ENCODE measurements around the gene MDFIC2.
"Not testable (repeated sequence)": the region's sequence is repeated elsewhere in the genome, so short reads cannot be mapped to it uniquely, and the experiment has no call there.

MDFIC2 gene

DNA sequence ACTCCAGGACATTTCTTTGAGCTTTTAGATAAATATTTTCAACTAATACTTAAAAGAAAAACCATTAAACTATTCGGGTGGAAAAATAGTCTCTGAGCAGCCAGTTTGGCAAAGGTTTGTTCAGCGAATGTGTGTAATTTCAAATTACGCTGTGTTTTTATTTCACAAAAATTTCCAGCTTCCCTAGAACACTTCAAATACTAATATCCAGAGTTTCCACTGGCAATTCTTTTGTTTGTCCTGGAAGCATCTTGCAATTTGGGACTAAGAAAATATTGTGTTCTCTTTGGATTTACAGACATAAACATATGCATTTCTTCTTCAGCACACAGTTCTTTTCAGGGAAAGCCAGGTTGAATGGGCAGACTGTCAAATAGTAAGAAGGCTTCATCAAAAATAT, 61.9 kb downstream of the MDFIC2 start:
- no peak for DNase-seq

DNA sequence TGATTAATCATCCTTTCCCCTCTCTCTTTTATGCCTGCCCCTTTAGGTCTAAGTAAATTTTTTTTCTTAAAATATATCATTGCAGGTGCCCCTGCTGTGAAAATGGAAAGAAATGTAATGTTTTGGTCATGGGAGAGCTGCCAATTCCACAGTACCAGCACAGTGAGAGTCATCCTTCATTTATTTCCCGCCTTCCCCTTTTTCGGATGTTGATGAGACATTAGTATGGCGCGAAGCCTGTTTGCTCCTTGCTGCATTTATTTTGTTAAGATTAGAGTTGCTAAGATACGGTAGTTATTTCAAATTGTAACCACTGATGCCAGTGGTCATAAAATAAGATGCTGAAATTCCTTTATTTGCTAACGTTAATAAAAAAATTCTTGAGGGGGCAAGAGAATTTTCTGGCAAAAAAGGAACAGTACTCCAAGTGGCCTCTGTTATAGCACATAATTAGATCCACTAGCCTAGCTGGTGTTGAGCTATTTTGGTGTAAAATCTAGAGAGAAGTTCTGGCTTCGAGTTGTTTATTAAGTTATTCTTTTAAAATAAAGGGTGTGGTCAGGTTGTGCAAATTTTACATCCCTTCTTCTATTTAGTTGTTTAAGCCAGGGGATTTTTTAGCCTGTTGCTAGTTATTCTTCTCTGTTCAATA, 62.8 kb downstream of the MDFIC2 start:
- DNase-seq: no peak

DNA sequence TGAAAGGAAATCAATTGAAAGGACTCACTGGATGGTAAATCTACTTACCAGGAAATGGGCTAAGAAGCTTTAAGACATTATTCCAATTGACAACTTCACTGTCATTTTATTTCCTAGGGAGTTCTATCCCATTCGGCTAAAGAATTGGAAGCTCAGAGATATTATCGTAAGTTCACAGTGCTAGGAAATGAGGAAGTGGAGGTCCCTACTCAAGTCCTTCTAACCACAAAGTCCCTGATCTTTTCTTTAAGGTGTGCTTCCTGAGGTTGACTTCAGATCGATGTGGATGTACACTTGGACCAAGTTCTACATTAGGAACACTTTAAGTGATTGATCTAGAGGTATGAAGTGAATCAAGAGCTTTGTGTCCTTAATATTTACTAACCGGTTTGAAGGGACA, 63.6 kb downstream of the MDFIC2 start:
- DNase-seq: no peak

DNA sequence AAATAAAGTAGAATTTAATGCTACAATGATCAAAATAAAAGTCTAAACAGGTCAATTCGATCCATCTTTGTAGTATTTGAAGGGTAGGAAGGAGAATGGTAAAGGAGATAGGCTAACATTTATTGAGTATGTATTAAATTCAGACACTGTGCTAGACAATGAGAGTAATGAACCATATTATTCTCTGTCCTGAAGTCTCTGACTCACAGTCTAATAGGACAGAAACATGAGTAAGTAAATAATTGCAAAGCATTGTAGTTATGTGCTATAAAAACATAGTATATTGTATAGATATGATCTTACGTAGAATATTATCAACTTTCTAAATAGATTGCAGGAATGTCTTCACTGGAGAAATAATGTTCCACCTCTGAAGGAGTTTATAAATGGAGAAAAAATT, 64.5 kb downstream of the MDFIC2 start:
- no peak for DNase-seq

DNA sequence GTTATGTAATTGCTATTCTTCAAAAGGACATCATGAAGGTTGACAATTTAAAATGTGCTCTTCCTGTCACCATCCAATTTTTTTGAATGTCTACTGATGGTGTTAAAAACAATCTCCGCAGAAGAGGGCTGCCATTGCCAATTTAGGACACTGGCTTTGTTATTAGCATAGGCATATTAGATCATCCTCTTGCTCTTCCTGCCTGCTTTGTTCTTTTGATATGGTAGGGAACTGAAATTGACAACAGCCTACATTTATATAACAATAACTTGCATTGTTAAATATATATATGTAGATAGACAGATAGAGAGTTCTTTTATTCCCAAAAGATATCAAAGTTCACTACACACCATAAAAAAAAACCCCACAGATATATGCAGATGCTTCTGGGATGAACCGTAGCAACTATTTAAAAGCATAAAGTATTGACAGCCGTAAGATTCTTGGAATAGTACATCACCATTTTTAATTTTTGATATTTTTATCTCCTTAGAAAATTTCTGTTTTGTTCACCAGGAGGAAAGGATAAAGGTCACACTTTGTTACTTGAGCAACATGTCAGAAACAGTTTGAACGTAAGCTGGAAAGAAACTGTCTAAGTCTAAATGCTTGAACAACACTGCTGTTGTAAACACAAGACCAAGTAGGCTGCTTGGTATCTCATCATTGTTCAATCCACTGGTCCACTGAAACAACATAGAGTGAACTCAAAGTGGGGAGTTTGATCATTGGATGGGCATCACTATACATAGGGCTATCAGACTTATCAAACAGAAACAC, 66.5 kb downstream of the MDFIC2 start:
- DNase-seq: no peak

DNA sequence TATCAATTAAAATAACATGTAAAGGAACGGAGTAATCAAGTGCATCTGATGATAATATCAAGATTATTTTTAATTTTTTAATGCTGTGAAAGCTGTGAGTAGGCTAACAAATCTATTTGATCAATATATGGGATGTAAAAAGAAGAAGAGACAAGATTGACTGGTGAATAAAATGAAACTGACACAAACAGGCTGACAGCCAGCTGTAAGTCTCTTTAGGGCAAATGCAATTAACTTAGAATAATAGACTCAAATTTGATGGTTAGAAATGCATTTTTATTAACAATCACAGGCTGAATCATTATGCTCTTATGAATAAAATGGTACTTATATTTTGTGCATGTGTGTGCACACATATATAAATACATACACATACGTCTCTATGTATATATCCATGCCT, 68.0 kb downstream of the MDFIC2 start:
- no peak for DNase-seq

DNA sequence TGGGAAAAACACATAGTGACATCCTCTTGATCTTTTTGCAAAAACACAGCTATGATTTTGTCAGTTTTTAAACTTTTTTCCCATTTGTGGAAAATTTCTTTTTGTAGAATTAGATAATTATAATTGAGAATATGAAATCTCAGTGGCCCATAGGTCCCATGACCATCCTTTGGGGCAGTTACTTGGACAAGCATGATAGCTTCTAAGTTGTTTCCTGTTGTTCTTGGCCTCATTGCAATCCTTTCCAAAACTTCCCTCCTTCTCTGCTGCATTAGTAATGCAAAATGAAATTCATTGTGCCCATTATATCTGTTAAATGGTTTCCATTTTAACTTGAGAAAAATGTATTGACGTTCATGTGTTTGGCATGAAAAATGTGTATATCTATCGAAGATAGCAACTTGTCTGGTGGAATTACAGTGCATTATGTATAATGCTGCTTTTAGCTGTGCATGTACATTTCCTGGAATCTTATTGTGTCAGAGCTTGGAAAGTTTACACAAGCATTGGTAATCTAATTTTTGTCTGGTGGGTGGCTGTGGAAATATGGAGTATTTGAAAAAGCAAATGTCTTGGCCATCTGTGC, 70.0 kb downstream of the MDFIC2 start:
- no peak for DNase-seq

DNA sequence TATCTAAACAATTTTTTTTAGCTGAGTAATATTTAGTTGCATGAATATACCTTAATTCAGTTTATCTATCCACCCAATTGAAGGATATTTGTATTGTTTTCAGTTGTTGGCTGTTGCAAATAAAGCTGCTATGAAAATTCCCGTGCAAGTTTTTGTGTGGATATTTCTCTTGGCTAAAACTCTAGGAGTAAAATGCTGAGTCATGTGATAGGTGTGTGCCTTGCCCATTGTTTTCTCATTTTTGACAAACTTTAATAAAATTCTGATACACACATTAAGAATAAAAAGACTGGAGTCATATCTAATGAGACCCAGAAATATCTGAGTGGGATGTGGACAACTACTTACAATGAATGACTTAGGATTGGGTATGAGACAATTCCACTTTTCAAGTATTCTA, 78.6 kb downstream of the MDFIC2 start:
- DNase-seq: no peak

DNA sequence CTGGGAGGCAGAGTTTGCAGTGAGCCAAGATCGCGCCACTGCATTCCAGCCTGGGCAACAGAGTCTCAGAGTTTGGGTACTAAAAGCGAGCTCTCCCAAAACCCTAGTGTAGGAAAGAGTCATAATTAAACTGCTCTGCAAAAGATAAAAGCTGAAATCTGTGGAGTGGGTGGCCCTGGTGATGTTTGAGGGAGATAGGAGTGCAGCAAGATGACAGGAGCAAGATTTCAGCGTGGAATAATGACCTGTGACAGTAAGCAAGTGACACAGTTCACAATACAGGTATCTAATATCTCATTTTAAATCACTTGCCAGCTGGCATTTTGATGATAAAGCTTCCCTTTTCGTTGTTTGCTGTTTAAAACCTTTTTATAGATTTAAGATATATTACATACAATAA, 79.3 kb downstream of the MDFIC2 start:
- no peak for DNase-seq

DNA sequence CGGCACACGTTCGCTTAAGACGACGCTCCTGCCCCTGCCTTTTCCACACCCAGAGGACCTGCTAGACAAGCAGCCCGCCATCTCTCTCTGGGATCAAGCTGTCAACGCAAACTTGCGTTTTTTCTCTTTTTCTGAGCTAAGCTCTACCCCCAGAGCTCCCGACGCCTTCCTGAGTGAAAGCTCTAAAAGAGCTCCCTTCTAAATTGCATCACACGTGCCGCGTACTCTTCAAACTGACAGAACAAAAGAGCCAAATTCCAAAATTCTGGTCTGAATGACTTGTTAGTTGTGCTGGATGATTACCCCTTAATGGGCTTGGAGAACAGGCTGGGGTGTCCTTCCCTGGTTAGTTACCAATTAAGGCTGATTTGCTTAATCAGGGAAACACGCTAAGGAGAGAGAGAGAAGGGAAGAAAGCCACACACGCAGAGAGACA, 81.2 kb downstream of the MDFIC2 start:
- DNase-seq: no peak

DNA sequence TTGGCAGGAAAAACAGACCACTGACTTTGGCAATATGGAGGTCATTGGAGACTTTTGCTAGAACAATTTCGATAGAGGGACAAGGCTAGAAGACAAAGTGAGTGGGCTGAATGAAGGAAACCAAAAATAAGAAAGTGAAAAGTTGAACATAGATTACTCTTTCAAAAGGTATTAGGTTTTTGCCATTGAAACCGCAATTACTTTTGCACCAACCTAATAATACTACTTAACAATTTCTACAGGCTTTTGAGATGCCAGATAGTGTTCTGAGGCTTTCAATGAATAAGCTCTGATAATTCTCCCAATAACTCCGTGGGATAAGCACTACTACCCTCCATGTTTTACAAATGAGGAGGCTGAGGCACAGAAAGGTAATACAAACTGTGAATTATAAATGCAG, 85.0 kb downstream of the MDFIC2 start:
- no peak for DNase-seq

DNA sequence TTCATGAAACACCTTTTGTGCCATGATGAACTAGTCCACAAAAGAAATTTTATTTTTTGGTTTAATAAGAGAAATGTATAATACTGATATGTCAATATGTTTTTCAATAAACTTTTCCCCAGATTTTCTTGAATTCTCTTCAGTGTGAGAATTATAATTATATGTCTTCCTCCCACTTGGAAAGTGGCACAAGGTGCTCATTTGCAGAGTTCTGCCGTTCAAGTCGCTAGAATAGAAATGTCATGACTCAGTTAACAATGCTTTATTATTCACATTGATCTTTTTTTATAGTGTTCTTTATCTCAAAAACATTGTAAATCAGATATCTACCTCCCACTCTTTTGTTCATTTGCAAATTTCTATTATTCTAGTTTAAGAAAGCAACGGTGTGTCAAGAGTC, 87.3 kb downstream of the MDFIC2 start:
- DNase-seq: no peak

DNA sequence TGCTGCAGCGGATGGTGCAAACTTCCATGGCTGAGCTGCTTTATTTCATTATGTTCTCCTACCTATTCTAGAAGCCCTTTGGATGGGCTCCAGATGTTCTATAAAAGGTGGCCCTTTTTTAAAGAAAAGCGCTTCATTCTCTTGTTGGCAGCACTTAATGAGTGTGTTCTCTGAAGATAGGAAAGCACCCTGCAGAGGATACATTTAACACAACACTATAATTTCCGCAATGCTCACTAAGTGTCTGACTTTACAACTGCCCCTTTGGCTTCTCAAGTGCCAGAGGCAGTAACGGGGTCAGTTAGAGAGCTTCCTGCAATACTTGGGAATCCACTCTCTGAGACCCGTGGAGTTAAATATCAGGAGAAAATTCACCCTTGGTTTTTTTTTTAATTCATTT, 88.1 kb downstream of the MDFIC2 start:
- DNase-seq: no peak

DNA sequence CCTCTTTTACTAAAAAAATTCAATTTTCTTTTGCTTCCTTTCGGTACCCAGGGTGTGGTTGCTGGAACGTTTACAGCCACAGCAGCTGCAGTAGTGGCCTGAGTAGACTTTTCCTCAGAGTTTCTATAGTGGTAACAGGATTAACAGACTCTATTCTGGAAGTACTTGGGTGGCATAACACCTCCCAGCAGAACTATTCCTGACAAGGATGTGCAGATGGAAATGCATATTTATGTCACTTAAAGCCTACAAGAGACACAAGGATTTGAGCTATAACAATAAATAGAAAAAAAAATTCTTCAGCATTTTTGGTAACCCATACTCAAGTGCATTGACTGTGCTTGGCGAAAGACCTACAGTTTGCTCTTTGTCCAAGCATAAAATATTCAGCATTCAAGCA, 94.0 kb downstream of the MDFIC2 start:
- no peak for DNase-seq

DNA sequence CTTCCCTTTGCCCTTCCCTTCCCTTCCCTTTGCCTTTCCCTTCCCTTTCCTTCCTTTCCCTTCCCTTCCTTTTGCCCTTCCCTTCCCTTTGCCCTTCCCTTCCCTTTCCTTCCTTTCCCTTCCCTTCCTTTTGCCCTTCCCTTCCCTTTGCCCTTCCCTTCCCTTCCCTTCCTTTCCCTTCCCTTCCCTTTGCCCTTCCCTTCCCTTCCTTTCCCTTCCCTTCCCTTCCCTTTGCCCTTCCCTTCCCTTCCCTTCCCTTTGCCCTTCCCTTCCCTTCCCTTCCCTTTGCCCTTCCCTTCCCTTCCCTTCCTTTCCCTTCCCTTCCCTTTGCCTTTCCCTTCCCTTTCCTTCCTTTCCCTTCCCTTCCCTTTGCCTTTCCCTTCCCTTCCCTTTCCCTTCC, 101.2 kb downstream of the MDFIC2 start:
- not testable (repeated sequence) for DNase-seq

DNA sequence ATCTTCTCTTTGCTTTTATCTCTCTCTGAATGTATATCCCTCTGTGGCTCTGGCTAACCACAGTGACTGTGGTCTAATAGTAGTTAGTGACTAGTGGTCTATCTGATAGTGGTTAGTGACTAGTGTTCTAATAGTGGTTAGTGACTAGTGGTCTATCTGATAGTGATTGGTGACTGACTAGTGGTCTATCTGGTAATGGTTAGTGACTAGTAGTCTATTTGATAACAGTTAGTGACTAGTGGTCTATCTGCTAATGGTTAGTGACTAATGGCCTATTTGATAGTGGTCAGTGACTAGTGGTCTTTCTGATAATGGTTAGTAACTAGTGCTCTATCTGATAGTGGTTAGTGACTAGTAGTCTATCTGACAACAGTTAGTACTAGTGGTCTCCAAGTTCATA, 110.5 kb downstream of the MDFIC2 start:
- DNase-seq: no peak

DNA sequence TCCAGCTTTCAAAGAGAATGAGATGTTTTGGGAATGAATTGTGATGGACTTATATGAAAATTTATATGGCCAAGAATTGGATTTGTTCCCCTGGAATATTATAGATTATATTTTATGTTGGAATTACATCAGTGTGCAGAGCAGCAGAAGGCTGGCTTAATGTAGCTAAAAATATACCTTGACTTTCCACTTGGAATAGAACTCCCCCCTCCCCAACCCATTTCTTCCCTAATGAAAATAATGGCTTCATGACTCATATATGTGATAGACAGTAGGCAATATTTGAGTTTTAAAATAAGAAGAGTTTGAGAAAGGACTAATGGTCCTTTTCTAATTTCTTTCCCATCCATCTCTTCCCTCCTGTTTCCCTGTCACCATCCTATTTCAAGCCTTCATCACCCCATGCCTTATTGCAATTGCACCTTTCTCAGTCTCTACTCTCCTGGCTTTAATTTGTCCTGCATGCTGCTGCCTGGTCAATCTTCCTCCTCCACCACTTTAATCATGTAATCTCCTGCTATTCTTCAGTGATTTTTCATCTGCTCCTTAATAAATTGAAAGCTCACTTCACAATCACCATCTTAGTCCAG, 122.5 kb downstream of the MDFIC2 start:
- DNase-seq: no peak

DNA sequence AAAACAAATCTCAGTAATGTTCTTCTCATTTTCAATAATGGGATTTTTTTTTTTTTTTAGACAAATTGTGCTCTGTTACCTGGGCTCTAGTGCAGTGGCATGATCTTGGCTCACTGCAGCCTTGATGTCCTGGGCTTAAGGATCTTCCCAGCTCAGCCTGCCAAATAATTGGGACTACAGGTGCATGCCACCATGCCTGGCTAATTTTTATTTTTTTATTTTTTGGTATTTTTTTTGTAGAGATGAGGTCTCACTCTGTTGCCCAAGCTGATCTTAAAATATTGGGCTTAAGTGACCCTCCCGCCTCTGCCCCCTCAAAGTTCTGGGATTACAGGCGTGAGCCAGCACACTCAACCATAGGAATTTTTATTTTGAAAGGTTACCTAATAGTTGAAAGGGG, 126.2 kb downstream of the MDFIC2 start:
- no peak for DNase-seq

DNA sequence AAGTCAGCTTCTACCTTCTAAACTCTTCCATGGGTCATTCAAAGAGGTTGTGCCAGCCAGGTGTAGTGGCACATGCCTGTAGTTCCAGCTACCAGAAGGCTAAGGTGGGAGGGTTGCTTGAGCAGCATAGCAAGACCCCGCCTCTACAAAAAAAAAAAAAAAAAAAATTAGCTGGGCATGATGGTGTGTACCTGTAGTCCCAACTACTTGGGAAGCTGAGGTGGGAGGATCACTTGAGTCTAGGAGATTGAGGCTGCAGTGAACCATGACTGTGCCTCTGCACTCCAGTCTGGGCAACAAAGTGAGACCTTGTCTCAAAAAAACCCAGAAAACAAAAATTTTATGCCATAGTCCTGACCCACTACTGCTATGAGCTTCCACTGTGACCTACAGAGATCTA, 126.8 kb downstream of the MDFIC2 start:
- no peak for DNase-seq

DNA sequence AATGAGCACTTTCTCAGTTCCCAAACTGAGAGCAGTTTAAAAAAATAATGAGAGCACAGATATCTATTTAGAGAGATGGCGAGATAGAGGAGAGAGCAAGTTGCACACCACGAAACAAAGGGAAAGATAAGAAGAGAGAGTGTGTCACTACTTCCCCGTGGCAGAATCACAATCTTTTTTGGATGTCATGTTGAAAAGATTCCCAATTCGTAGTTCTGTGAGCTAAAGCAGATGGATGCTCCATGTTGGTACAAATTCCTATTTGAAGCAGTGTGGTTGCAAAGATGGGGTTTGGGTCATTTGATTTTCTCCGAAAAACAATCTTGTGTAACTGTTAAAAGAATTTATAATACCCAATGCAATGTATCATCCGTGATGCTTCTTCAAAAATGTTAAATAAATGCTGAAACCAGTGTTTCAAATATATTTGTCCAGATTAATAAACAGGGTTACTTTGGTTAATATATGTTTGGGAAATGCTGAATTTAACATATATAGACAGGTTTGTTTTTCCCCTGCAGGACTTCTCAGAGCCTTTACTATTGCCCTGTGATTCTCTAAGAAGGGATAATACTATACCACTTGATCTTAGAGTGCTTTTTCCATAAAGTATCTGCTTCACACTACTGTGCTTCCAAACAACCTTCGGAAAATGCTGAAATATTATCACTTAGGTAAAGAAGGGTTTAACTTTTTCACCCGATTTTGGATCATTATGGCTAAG, 128.5 kb downstream of the MDFIC2 start:
- no peak for DNase-seq

DNA sequence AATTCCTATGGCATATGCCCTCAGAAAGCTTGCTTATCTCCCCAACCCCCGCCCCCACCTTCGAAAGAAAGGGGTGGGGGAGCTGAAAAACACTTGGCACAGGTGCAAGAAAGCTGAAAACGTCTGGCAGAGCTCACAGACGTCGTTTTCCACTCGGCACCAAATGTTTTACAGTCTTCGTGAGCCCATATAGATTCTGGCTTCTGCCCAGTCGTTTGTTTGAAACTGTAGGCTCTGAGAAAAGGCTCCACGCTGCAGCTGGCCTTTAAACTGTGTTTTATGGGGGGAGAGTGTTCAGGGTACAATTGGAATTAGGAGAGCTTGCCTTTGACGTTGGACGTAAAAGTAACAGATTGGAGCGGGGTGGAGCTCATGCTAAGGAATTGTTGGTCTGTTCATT, 130.3 kb downstream of the MDFIC2 start:
- no peak for DNase-seq

DNA sequence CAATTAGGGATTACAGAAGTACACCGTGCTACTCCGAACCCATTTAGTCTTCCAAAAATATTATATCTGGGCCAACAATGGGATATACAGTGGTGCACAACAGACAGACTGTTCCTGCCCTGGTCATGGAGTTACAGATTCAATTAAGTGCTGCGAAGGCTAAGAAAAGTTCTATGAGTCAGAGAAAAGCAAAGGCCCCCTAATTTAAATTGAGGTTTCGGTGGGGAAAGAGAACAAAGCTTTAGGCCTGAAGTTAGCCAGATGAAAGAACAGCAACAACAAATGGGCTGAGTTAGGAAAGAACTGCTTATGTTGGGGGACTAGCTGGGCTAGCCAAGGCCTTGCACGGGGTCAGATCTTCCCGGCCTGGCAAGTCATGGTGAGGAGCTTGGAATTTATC, 131.8 kb downstream of the MDFIC2 start:
- DNase-seq: no peak

DNA sequence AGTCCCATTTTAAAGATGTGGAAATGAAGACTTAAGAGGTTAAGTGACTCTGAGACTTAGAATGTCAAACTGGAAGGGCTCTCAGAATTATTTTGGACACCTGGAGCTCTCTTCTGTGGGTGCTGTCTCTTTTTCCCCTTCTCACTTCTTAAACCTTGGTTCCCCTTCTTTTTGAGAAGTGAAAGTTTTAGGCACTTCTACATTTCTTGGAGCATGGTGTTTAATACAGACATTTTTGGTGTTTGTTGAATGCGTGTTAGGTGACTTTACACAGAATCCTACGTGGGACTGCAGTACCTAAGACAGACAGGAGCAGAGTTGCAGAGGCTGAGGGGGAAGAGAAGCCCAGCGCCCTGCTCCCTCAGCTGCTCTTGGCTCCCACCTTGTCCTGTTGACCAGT, 133.3 kb downstream of the MDFIC2 start:
- no peak for DNase-seq
